CD4-positive, alpha-beta T cell treated with Interleukin-12 subunit alpha and Interleukin-12 subunit beta, for 1 hour (primary cell): ENCODE data around the gene TRMT1.
A peak's percentile ranks its signal among the peaks of the same experiment; 100 is the strongest.
"Not testable (repeated sequence)": the region's sequence is repeated elsewhere in the genome, so short reads cannot be mapped to it uniquely, and the experiment has no call there.

ENCODE experiments used
- DNase-seq: peaks from one replicate; pipeline ENCODE4 v3.0.0-alpha.2; 2020

TRMT1 gene

DNA sequence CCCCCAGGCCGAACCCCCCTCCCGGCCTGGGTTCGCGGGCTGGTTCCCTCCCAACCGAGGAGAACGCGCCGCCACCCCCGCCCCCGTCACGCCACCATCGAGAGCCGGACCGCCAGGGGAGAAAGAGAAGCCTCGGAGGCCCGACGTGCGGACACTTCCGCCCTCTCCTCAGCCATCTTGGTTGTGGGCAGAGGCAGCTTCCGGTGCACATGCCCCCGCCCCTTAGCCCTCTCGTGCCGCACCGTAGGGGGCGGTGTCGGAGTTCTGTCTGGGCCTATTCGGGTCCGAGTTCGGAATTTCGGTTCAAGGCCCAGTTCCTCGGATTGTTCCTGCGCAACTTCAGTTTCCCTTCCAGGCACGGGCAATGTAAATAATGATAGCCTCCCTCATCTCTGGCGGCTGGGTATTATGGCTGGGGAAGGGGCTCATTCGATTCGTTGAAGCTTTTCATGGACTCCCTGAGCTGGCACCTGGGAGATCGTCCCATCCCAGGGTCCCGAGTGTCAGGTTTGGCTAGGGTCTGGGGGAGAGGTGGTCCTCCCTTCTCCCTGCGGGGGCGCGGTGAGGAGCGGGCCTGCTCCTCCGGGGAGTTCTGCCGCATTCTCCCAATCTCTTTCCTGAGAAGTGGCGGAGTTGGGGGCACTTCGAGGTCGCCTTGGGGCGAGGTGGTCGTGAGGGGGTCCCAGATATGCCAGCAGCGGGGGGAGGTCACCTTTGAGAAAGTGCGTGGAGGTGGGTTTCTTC lies 33.8 kb upstream of the TRMT1 start, which contains the start of the genes IER2 and STX10:
Gene IER2 (plus strand): TSS at position 225 of the 744 bp plus-strand sequence. CDS start 2,776 bp downstream, outside the sequence.
Gene STX10 (minus strand): TSS at position 189 of the 744 bp plus-strand sequence. CDS start 202 bp downstream, outside the sequence.
- peak; percentile 95 for DNase-seq

DNA sequence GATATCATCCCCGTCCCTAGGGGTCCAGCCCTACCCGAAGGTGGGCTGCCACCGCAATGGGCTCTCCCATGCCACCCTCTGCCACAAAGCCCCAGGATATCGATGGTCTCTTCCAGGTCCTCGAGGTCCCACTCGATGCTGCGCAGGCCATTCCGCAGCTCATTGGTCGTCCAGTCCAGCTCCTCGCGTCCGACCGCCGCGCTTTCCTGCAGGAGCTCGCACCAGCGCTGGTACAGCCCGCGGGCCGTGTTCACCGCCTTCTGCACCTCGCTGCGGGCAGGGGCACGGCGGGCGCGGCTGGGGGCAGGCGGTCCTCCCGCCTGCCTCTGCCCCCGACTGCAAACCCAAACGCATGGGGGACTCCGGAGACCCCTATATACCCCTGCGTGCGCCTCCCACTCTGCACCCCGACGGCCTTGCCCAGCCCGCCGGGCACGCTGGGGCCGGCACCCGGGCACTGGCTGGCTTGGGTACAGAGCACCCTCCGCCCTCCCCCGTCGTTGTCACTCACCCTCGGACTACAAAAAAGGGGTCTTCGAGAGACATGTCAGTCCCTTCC lies 33.2 kb upstream of the TRMT1 start:
- no peak for DNase-seq

DNA sequence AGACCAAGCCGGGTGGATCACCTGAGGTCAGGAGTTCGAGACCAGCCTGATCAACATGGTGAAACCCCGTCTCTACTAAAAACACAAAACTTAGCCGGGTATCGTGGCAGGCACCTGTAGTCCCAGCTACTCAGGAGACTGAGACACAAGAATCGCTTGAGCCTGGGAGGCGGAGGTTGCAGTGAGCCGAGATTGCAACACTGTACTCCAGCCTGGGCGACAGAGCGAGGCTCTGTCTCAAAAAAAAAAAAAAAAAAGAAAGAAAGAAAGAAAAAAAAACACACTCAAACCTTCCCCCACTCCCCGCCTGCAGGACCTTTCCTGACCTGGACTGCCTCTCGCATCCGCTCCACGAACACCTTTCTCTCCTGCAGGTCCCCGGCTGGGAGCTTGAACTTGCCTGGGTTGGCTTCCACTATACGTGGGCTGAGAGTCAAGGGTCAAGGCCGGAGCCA lies 32.7 kb upstream of the TRMT1 start:
- not testable (repeated sequence) for DNase-seq

DNA sequence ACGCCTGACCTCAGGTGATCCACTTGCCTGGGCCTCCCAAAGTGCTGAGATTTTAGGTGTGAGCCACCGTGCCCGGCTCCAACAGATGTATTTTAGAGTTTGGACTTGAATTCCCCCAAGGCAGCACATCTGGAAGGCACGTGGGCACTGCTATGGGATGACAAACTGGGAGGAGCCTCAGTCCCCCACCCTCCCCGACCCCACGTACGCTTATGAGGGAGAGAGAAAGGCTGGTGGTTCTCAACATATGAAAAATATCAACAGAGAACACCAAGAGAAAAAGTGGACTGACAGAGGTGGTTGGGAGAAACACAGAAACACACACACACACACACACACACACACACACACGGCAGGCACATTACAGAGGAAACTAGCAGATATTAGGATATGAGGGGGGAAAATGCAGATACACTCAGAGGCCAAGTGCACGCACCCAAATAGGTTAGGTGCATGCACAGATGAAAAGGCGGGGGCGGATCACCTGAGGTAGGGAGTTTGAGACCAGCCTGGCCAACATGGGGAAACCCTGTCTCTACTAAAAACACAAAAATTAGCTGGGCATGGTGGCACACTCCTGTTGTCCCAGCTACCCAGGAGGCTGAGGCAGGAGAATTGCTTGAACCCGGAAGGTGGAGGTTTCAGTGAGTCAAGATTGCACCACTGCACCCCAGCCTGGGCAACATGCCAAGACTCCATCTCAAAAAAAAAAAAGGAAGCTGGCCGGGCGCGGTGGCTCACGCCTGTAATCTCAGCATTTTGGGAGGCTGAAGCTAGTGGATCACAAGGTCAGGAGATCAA lies 30.4 kb upstream of the TRMT1 start:
- DNase-seq = no peak

DNA sequence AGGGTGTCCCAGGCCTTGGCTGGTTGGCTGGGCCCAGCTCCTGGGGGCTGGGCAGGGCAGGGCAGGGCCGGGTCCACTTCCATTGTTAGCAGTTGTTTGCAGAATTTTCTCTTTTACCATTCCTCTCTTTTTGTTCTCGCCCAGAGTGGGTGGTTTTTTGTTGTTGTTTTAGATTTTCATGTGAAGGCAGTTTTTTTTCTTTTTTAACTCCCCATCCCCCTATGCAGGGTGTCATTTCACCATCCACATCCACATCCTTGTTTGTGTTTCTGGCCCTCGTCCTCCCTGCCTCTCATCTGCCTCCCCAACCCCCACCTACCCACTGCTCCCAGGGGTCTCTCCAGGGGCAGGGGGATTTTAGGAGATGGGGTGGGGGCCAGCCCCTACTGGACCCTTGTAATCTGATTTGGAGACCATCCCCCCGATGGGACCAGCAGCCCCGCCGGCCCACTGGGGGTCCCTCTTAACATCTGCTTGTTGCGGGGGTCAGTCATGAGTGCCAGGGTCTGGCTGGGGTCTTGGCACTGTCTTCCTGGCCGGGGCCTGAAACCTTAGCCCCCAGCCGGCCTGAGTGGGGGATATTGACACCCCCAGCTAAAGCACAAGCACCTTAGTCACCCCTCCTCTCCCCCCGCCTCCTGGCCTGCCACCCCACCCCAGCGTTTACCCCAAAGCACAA lies 23.2 kb upstream of the TRMT1 start:
- DNase-seq = no peak

DNA sequence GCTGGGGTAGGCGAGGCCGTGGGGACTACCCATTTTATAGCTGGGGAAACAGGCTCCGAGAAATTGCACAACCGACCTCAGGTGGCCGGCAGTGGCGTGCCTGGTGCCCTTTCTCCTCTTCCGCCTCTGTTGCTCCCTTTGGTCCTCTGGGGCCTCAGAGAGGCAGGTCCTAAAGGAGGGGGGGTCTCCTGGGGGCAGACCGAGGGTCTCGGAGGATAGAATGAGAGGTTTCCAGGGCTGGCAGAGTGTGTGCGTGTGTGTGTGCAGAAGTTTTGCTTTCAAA lies 22.3 kb upstream of the TRMT1 start:
- no peak for DNase-seq

DNA sequence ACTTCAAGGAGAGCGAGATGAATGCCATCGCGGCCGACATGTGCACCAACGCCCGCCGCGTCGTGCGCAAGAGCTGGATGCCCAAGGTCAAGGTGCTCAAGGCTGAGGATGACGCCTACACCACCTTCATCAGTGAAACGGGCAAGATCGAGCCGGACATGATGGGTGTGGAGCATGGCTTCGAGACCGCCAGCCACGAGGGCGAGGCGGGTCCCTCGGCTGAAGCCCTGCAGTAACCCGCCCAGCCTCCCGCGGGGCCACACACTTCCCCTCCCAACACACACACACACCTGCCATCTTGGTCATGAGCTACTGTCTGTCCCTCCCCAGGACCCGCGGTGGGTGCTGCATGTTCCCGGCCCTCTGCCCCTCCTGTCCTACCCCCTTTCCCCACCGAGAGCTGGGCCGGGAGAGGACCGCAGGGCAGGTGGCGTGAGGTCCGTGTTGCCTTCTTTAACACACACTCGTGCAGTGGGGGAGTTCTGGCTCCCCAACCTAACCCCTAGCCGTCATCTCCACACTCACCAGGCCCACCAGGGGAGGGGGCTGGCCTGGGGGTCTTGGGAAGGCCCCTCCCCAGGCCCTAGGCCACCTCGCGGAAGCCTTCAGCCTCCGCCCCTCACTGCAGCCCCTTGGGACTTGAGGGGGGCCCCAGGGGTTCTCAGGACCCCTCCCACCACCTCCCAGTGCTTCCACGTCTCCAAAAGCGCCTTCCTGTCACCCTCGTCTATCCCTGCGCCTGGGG lies 21.8 kb upstream of the TRMT1 start:
- no peak for DNase-seq

DNA sequence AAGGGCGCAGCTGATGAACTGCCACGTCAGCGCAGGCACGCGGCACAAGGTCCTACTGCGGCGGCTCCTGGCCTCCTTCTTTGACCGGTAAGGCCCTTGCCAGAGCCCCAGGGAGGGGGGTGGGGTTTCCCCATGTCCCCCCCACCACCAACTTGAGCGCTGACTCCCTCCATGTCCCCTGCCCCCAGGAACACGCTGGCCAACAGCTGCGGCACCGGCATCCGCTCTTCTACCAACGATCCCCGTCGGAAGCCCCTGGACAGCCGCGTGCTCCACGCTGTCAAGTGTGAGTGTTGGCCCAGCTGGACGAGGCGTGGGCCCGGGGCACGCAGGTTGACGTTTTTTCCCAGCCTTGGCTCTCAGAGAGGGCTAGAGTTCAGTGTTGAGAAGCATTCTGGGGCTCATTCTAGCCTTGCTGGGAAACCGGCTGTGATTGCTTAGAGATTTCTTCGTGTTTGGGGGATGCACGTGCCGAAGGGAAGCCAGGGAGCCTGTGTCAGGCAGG lies 20.8 kb upstream of the TRMT1 start:
- no peak for DNase-seq

DNA sequence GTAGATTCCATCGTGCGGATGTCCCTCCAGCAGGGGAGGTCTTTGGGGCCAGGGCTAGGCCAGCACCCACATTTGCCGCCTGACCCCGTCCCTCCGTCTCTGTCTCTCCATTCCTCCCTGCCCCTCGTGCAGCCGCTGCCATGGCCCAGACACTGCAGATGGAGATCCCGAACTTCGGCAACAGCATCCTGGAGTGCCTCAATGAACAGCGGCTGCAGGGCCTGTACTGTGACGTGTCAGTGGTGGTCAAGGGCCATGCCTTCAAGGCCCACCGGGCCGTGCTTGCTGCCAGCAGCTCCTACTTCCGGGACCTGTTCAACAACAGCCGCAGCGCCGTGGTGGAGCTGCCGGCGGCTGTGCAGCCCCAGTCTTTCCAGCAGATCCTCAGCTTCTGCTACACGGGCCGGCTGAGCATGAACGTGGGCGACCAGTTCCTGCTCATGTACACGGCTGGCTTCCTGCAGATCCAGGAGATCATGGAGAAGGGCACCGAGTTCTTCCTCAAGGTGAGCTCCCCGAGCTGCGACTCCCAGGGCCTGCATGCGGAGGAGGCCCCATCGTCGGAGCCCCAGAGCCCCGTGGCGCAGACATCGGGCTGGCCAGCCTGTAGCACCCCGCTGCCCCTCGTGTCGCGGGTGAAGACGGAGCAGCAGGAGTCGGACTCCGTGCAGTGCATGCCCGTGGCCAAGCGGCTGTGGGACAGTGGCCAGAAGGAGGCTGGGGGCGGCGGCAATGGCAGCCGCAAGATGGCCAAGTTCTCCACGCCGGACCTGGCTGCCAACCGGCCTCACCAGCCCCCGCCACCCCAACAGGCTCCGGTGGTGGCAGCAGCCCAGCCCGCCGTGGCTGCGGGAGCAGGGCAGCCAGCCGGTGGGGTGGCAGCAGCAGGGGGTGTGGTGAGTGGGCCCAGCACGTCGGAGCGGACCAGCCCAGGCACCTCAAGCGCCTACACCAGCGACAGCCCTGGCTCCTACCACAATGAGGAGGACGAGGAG lies 18.8 kb upstream of the TRMT1 start:
- no peak for DNase-seq

DNA sequence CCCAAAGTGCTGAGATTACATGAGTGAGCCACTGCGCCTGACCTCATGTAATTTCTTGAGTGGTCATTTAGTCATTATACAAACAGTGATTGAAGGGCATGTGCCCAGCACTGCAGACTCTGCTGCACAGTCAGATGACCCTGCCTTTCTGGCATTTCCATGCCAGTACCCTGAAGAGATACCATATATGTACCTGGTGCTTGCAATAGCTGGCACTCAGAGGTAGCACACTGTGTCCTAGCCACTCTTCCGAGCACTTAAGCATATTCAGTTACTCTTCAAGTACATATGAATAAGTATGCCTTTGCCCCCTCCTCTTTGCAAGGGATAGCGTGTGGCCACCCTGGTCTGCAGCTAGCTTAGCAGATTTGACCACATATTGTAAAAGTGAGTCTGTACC lies 18.1 kb upstream of the TRMT1 start:
- DNase-seq = no peak

DNA sequence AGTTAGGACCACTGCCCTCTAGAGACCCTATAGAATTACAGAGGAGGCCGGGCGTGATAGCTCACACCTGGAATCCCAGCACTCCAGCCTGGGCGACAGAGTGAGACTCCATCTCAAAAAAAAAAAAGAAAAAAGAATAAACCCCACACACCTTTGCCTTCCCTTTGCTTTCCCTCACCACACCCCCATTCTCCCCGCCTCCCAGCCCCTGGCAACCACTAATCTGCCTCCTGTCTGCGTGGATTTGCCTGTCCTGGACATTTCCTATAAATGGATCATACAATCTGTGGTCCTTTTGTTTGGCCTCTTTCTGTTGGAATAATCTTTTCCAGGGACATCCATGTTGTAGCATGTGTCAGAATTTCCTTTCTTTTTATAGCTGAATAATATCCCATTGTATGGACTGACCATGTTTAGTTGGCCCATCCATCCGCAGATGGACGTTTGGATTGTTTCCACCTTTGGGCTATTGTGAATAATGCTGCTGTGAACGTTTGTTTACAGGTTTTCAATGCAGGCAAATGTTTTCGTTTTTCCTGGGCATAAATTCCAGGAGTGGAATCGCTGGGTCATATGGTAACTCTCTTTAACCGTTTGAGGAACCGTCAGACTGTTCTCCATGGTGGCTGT lies 16.8 kb upstream of the TRMT1 start:
- DNase-seq = no peak

DNA sequence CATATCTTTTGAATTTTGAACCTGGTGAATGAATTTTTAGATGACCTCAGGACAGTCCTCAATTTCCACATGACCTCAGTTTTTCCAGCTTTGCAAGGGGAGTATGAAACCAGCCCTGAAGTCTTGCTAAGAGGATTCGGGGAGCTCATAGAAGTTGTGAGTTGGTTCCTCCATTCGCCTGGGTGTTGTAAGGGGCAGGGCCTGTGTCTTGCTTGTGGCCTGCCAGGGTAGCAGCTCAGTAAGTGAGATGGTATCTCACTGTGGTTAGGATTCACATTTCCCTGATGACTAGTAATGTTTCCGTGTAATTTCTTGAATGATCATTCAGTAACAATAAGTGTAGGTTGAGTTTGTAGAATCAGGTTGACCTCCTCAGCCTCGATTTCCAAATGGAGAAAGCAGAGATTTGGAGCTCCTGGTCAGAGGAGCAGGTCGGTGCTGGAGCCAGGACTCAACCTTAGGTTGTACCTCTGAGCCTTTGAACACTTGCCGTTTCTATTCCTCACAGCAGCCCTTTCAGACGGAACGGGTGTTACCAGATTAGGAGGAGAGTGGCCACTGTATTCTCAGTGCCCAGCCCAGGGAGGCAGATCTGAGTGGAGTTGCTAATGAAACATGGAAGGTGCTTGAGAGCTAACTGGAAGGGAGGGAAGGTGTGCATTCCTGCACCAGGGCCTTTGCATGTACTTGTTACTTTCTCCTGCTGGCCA lies 16.1 kb upstream of the TRMT1 start:
- DNase-seq = peak; percentile 55

DNA sequence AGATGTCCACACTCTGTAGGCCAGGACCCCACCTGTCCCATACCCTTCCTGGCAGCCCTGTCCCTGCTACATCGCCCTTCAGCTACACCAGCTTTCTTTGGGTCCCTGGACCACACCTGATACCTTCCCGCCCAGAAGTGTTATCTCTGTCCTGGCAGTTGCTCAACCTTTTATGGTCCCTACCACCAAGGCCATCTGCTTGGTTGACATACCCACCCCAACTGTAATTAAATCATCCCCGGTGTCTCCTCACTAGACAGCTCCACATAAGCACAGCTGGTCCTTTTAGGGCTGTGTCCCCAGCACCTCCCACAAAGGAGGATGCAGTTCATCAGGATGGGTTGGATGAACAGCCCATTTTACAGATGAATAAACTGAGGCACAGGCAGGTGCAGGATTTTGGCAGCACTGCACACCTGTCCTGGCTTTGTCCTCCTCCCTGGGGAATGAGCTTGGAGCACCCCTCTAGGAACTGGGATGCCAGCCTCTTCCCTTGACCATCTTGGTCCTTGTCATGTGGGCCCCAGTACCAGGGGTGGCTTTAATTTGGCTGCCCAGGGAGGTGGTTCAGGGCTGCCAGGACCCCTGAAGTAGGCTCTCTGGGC lies 14.4 kb upstream of the TRMT1 start:
- no peak for DNase-seq

DNA sequence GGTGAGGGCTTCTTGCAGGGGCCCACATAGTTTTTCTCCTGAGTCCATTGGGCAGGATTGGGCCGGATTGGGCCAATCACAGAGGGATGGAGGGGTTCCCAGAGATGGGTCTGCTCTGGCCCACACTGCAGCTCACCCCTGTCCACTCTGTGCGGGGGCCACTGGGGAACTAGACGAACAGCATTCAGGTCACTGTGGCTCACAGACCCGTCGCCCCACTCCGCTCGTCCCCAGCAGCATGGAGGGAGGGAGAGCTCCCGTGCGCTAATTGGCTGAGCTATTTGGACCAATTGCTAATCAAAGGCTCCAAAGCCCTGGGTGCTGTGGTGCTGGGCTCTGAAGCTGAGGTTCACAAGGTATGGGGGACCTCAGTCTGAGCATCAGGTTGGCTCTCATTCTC lies 12.8 kb upstream of the TRMT1 start:
- no peak for DNase-seq

DNA sequence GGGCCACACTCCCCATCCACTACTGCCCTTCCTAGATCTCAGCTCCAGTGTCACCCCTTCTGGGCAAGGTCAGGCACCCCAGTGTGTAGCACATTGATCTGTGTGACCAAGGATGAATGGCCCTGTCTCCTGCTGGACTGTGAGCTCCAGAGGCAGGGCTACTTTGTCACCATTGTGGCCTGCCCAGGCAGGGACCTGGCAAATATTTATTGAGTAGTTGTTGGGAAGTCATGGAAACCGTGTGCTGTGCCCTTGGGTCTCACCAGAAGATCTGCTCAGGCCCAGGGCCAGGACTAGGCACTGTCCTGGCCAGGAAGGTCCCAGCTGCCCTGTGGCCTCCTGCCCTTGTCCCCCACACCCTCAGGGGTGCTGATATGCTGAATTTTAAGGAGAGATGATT lies 12.0 kb upstream of the TRMT1 start:
- DNase-seq = no peak

DNA sequence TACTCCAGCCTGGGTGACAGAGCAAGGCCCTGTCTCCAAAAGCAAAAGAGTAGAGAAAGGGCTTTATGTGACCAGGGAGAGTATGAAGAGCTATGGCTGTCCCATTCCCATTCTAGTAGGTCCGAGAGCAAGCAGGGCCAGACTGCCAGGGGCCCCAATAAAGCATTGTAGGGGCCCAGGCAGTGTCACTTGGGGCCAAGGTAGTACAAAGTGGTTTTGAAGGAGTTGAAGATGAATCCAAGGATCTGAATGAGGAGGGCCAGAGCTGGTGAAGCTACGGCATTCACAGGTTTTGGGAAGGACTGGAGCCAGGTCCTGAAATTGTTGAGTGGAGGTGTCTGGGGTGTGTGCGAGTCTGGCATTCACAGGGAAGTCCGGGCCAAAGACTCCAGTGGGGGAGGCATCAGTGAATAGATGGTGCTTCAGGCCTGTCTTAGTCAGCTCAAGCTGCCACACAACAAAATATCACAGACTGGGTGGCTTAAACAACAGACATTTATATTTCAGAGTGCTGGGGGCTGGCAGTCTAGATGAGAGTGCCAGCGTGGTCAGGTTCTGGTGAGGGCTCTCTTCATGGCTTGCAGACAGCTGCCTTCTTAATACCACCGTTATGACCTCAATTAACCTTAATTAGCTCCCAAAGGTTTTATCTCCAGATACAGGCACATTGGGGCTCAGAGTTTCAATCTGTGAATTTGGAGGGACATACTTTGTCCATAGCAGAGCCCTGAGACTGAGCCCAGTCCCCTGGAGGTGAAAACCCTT lies 11.5 kb upstream of the TRMT1 start:
- DNase-seq = no peak

DNA sequence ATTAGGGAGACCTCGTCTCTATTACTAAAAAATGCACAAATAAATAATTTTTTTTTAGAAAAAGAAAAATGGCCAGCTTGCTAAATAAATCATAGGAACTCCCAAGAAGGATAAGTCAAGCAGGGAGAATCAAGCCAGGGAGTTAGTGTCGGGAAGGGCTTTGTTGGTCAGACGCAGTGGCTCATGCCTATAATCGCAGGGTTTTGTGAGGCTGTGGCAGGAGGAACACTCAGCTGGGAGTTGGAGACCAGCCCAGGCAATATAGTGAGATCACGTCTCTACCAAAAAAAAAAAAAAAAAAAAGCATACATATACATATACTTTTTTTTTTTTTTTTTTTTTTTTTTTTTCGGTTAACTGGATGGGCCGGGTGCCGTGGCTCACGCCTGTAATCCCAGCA lies 10.5 kb upstream of the TRMT1 start:
- DNase-seq = no peak
